GM19025 (cell line): ENCODE measurements around the gene CKS1B.

Experiments used
- ATAC-seq: cut with Tn5 transposase; IDR thresholded peaks from one replicate; pipeline ENCODE4 v1.9.1; 2021; ENCODE audit warnings: mild to moderate bottlenecking, low read depth, moderate library complexity; ENCODE audit not compliant: unreplicated experiment

CKS1B gene

DNA sequence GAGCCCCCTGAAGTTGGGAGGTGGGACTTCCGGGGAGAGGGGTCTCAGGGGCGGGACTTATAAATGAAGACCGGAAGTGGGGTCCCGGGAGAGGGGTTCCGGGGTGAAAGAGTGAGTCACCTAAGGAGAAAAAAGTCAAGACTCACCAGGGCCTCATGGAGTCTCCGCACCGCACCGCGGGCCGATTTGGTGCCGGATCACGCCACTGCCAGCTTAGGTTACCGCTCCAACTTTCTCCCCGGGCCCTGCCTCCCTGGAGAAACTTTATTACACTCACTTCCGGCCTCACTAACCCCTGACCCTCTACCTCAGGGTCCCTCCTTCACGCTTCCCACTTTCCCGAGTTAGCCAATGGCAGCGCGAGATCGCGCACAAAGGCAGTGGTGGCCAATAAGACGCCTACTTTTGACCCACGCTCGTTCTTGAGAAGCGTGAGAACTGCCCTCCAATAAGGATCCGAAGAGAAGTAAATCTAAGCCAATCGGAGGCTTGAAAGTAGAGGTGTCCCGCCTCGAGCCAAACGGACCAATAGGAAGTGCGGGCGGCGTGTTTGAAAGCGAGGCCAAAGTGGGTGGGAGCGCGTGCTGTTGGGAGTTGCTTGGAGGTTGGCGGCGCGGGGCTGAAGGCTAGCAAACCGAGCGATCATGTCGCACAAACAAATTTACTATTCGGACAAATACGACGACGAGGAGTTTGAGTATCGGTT is at the start of gene CKS1B:
Gene CKS1B, plus strand, starts transcription at position 580 of the 706 bp plus-strand sequence. Its CDS starts 65 bp downstream, at position 645.
- peak; percentile 71 for ATAC-seq

DNA sequence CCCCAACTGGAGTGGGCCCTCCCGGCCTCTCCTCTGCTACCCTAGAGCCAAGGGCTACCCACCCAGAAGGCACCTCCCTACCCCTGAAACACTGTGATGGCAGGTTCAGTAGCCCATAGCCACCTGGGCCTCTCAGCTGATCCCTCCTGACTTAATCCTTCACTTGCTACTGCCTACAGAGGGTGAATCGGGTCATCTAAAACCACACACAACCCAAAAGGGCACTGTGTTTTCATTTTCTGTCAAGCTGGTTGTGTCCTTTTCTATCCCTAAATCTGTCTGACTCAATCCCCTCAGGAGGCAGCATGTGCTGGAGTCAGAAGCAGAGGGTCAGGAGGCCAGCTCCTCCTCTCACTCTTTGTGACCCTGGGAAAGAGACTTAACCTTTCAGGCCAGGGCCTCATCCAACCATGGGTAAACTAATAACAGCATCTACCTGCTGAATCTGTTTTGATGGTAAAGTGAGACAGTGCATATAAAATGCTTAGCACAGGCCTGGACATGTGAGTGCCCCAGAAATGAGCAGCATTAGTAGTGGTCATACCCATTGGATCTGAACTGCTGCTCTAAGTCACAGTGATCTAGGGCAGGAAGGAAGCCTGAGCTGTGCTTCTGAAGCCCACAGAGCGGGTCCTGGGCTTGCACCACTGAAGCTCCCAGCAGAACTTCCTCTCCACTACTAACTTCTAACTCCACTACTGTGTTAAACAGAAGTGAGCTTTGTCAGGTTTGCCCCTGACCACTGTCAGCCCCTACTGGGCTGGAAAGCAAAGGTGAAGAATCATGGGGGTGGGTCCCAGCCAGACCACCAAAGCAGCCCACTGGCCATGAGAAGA is 48.9 kb upstream of the CKS1B start:
- no peak for ATAC-seq

DNA sequence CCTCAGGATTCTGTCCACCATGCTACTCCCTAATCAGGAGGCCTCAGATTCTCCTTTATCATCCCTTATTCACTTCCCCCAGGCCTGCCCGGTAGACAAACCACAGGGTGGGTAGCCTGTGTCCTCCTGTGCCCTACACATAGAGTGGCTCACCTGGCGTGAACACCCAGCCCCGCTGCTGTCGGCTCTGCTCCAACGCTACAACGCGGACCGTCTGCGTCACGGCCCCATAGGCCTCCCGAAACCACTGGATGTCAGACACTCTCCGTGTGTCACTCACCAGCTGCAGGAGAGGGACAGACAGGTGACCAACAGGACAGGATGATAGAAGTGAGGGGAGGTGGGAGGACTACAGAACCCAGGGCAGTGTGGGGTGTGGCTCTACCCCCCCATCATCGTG is 48.3 kb upstream of the CKS1B start:
- no peak for ATAC-seq

DNA sequence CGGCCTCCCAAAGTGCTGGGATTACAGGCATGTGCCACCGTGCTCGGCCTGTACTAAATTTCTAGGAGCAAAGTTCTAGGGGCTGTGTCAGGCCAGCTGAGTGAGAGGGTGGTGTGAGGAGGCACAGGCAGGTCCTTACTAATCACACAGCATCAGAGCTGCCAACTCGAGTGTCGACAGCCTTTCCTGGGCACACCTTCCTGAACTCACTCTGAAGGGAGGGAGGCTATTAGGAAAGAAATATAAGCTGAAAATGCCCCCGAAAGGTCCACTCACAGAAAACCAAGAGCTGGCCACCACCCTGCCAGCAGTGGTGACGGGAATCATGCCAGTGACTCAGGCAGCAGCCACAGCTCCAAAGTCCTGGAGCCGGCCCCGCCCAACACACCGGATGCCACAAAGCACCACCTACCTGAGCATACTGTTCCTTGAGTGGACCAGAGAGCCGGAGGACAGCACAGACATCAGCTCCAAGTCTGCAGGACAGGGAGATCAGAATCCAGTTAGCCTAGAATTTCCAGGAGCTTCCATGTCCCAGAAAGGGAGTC is 42.5 kb upstream of the CKS1B start:
- ATAC-seq: no peak

DNA sequence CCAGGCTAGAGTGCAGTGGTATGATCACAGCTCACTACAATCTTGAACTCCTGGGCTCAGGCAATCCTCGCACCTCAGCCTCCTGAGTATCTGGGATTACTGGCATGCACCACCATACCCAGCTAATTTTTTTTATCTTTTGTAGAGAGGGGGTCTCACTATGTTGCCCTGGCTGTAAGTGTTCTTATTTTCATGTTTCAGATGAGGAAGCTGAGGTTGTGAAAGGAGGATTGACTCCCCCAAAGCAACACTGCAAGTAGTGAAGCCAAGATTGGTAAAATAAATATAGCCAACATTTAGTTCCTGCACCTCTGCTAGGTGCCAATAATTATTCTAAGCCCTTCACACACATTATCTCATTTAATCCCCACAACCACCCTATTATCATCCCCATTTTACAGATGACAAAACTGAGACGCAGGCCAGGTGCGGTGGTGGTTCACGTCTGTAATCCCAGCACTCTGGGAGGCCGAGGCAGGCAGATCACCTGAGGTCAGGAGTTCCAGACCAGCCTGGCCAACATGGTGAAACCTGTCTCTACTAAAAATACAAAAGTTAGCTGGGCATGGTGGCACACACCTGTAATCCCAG is 40.0 kb upstream of the CKS1B start:
- no peak for ATAC-seq

DNA sequence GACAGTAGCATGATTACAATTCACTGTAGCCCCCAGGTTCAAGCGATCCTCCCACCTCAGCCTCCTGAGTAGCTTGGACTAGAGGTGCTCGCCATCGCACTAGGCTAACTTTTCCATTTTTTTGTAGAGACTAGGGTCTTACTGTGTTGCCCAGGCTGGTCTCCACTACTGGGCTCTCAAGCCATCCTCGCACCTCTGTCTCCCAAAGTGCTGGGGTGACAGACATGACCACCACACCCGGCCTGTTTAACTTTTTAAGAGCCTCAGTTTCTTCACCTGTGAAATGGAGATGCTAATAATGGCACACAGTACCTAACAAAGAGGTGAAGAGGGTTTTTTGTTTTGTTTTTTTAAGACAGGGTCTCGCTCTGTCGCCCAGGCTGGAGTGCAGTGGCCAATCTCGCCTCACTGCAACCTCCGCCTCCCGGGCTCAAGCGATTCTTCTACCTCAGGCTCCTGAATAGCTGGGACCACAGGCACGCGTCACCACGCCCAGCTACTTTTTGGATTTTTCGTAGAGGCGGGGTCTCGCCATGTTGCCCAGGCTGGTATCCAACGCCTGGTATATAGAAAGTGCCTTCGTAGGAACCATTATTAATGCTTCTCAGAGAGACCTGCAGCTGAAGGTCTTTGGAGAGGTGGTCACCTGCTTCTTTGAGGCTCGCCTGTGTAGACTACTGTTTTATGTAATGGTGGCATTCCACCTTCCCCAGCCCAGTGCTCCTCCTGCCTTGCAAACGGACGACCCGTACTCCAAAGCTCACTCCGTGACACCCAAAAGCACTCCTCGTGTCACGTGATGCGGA is 38.5 kb upstream of the CKS1B start:
- ATAC-seq: no peak

DNA sequence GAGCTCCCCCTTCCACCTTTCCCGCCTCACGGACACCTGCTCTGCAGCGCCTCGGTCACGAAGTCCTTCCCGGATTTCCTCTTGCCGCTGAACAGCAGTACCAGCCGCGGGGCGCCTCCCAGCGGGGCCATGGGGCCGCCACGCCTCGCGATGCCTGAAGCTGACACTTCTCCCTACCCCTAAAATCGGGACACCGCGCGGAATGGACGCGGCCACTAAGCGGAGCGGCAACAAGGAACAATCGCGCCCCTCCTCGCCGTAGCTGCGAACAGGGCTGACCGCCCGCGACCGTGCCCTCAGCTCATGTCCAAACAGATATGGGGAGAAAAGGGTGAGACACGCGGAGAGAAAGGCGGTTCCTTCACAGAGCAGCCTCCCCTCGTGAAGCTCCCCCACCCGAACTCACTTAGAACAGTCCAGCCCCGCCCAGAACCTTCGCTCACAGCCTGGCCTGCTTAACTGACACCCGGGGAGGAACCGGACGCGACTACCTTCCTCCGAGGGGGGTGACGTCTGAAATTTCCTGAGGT is 37.9 kb upstream of the CKS1B start, which contains the start of gene PMVK:
Gene PMVK, minus strand, starts transcription at position 165 of the 530 bp plus-strand sequence. Its CDS starts 34 bp downstream, at position 131.
- peak; percentile 64 for ATAC-seq

DNA sequence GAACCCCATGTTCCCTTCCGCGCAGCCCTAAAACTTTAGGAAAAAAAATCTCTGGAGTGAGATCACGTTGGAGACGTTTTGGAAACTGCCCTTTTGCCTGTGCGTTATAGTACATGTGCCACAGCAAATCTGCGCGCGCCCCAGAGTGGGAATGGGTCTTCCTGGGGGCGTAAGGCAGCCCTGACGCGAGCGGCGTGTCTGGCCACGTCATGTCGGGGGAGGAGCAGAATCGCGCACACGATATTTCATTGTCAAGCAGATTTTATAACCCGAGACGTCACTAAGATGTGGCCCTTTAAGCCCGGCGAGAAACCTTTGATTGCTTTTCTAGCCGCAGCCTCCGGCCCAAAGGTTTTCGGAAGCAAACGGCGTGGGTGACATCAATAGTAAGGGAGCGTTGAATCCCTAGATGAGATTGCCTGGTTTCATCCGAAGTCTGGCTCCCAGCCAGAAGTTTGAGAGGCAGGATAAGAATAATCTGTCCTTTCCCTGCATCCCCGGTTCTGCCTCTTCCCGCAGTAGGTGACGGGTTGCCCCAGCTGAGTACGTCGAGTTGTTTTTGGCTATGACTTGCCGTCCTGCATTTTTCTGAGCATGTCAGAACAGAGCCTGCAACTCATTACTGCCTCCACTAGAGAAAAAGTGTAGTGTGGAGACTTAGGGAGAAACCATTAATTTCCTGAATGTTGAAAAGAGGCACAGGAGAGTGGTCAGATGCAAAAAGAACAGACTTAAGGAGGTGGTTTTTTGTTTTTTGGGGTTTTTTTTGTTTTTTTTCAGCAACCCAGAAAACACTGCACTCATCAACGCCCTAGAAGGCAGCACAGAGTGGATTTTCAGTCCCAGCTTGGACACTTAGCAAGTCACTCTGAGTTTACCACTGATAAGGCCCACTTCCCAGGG is 37.1 kb upstream of the CKS1B start:
- ATAC-seq: peak; percentile 47

DNA sequence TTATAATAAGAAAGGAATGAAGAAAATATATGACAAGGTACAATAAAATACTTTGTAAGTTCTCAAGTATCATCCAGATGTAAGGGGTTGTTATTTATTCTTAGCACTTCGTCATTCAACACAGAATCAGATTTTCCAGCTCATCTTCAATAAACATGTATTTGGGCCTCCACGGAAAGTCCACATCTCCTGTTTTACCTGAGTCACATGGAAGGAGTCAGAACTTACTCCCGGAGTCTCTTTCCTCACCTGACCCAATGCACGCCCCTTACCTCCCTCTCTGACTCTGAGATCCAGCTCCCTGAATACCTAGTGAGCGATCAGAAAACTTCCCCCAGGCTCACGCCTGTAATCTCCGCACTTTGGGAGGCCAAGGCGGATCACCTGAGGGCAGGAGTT is 36.5 kb upstream of the CKS1B start:
- no peak for ATAC-seq

DNA sequence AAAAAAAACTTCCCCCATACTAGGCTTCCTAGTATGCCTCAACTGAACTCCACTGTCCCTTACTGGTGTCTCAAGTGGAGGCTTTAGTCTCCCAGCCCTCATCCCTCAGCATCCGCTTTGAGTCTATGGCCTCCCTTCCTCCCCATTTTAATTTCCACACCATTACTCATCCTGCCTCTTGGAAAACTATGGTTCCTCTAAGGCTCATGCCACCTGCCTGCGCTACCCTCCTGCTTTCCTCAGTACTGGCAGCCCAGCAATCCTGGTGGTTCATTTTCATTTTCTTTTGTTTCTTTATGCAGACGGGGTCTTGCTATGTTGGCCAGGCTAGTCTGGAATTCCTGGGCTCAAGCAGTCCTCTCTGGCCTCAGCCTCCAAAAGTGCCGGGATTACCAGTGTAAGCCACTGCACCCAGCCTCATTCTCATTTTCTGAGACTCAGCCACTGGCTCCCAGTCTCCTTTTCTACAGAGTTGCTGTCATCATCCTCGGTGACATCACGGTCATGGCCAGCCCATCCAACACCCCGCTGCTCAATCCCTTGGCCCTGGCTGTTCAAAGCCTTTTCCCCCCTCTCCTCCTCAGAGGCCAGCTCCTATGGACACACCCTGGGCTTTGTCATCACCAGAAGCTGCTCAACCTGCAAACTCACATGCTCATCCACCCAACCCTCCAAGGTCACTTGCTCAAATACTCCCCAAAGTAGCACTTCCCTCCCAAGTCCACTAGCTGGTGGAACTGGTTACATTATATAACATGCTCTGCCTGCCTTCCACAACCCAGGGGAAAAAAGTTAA is 35.7 kb upstream of the CKS1B start:
- no peak for ATAC-seq

DNA sequence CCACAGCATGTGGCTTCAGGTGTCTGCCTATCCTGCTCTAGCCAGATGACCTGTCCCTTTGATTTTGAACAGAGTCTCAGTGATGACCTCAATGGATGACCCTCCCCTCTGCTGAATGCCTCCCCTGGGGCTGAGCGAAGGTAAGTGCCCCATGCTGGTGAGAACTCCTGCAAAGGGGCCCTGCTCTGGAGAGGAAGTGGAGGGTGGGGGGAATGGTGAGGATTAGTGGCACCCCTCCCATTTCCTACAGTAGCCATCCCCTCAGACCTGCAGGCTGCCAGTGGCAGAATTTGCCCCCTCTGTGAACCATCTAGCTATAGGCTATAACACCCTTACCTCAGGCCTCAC is 34.3 kb upstream of the CKS1B start:
- no peak for ATAC-seq

DNA sequence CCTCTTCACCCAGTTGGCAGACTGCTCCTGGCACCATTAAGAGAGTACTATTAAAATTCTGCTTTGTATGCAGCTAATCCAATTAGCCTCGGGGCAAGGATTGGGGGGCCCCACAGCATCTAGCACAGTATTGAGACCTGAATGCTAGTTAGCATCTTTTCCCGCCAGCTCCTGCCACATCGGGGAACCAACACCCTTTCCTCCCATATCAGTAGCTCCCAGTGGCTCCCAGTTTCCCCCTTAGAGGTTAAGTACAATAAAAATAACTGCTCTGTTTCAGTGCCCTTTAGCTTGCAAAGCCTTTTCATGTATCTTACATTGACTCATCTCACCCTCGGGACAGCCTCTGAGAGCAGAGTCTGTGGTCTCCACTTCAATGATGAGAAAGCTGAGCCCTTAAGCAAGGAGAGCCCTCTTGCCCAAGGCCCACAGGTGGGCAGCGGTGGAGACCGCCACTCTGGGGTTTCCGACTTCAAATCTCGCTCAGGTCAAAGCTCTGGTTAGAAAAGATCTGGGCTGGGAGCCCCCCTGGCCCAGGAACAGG is 33.8 kb upstream of the CKS1B start:
- ATAC-seq: no peak

DNA sequence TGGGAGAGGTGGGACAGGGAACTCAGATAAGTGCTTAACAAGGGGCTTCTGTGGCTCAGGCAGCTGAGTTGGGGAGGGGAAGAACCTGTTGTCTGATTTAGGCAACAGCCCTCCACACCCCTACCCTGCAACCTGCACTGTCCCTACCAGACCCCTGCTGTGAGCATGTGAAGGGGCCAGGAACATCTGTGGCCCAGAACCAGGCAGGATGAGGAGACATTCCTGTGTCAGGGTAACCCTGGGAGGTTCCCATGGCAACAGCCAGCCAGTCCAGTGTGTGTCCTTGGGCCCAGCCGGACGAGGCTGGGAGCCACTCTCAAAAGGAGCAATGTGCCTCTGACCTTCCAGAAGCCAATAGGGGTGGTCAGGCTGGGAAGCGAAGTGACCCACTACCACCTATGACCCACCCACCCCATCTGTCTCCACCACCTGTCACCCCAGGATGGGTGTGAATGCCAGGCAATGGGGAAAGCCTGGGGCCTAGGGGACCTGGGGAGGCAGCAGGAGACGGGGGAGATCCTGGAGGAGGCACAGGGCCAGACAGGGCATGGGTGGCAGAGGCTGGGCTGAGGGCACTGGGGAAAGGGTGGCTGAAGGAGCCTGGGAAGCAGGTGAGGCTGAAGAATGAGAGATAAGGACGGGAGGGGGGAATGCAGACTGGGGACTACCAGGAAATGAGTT is 33.0 kb upstream of the CKS1B start:
- ATAC-seq: no peak

DNA sequence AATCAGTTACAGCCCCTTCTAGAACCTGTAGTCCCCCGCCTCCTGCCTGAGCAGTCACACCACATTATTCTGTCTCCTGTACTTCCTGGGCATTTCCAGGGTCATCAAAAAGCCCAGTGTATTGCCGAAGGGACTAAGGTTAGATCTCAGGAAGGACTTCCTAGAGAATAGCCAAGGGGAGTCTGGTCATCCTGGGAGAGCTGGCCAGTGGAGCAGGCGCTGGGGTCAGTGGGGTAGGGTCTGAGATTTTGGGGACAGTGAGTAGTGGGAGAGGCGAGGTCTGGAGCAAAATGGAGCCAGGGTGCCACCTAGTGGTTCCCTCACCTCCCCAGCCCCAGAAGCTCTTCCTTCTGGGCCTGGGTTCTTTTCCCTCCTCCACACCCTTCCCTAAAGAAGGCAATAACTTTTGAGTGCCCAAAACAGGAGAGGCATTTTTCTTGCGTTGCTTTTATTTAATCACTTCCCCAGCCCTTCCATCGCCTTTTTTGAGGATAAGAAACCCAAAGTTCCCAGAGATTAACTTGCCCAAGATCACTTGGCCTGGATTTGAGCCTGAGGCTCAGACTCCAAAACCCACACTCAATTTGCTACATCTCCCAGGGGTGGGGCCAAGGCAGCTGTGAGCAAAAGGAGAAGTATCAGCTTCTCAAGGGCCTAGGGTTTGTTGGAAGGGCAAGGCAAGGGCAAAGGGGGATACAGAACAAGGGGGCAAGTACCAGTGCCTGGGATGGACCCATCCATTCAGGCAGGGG is 30.7 kb upstream of the CKS1B start:
- no peak for ATAC-seq

DNA sequence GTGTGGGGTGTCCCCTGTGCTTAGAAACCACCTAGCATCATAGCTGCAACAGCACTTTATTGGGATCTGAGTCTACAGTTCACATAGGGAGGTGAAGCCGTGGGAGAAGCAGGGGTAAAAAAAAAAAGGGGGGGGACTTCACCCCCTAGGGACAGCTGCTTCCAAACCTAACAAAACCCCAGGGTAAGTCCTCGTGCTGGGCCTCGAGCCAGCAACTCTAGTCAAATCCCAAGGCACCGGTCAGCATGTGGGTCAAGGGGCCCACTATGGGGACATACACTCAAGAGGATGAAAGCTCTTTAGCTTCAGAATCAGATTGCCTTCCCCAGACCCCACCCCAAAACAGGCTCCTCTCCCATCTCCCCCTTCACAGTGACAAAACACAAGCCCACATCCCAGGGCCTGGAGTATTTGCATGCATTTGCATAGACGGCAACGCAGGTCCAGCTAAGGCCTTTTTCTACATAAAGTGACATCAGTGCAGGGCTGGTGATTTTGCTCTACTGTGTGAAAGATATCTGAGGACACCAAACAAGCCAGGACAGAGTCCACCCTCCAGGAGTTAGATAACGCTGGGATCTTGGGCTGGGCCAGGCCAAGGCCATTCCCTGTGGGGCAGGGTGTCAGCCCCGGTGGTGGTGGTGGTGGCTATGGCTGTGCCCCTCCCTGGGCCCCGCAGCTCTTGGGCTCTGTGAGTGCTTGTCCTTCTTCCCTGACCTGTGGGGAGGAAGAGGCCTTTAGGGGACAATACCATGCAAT is 29.9 kb upstream of the CKS1B start:
- ATAC-seq: no peak
